ENCODE results near the gene LPAR3. TPM values are rescaled to one million over a fixed set of nuclear protein-coding genes. Genes with fewer than 3 reads are reported as not detected.

The LPAR3 gene
- total RNA-seq, 2 experiments from 2014 or later = 0.58 to 0.81 TPM

DNA sequence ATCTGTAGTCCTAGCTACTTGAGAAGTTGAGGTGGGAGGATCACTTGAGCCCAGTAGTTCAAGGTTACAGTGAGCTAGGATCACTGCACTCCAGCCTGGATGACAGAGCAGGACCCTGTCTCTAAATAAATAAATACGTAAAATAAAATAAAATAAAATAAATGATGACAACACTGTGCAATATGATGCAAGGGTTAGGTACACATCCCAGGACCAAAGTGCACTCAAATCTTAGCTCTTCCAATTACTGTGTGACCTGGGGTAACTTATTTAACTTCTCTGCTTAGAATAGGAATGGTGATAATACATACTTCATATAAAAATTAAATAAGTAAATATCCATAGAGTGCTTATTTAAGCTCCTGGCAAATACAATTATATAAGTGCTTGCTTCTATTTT is 53.5 kb downstream of the LPAR3 start:
- no peak overlapping the region for H3K27ac Mint-ChIP-seq
- H3K4me1 Mint-ChIP-seq (ENCODE audit: low read depth) = peaks cover 4% of the 10 kb centered on the region
- TF ChIP-seq, protein P1, sequence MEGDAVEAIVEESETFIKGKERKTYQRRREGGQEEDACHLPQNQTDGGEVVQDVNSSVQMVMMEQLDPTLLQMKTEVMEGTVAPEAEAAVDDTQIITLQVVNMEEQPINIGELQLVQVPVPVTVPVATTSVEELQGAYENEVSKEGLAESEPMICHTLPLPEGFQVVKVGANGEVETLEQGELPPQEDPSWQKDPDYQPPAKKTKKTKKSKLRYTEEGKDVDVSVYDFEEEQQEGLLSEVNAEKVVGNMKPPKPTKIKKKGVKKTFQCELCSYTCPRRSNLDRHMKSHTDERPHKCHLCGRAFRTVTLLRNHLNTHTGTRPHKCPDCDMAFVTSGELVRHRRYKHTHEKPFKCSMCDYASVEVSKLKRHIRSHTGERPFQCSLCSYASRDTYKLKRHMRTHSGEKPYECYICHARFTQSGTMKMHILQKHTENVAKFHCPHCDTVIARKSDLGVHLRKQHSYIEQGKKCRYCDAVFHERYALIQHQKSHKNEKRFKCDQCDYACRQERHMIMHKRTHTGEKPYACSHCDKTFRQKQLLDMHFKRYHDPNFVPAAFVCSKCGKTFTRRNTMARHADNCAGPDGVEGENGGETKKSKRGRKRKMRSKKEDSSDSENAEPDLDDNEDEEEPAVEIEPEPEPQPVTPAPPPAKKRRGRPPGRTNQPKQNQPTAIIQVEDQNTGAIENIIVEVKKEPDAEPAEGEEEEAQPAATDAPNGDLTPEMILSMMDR (IDR thresholded peaks at IDR 0.05) = no peak
- H3K27me3 Mint-ChIP-seq = no peaks in the 10 kb centered on the region
- no peaks in the 10 kb centered on the region for H3K36me3 Mint-ChIP-seq (ENCODE audit: low read depth)
- POLR2A ChIA-PET = no interaction called here
- no peak overlapping the region for H3K4me3 Mint-ChIP-seq
- CTCF ChIA-PET = interaction anchor here (1.2 to 1.8 kb wide), 3 partner anchors 57 to 96 kb away, joined by 4 to 6 read pairs (median 5); no protein-coding TSS in a partner anchor
- intact Hi-C loops (cut with micrococcal nuclease) = no loop called here
- DNase-seq (no peak), ATAC-seq (no peak)
- no peaks in the 10 kb centered on the region for H3K9me3 Mint-ChIP-seq

GRCh38 chr1:84836145-84836544 is 56.9 kb downstream of the LPAR3 start:
- Mint-ChIP-seq H3K27me3 (no peaks in the 10 kb centered on the region), H3K4me1 (ENCODE audit: low read depth) (peaks cover 6% of the 10 kb centered on the region), H3K27ac (no peak overlapping the region), H3K9me3 (no peaks in the 10 kb centered on the region), H3K4me3 (no peak overlapping the region), H3K36me3 (ENCODE audit: low read depth) (no peaks in the 10 kb centered on the region)
- DNase-seq (no peak), ATAC-seq (no peak)
- POLR2A ChIA-PET = no interaction called here
- CTCF ChIA-PET = no interaction called here
- TF ChIP-seq, protein P1 (IDR thresholded peaks at IDR 0.05) = no peak
- intact Hi-C loops (cut with micrococcal nuclease) = no loop called here

GRCh38 chr1:84835169-84835568 is 57.8 kb downstream of the LPAR3 start:
- H3K4me1 Mint-ChIP-seq (ENCODE audit: low read depth) = peaks cover 6% of the 10 kb centered on the region
- CTCF ChIA-PET = interaction anchor here (1.2 to 2.2 kb wide), 4 partner anchors 9 to 63 kb away, joined by 3 to 5 read pairs (median 4); no protein-coding TSS in a partner anchor
- no peaks in the 10 kb centered on the region for H3K27me3 Mint-ChIP-seq
- H3K9me3 Mint-ChIP-seq = no peaks in the 10 kb centered on the region
- no peaks in the 10 kb centered on the region for H3K36me3 Mint-ChIP-seq (ENCODE audit: low read depth)
- intact Hi-C loops (cut with micrococcal nuclease) = no loop called here
- ATAC-seq (no peak), DNase-seq (no peak)
- TF ChIP-seq, protein P1 (IDR thresholded peaks at IDR 0.05) = no peak
- POLR2A ChIA-PET = interaction anchor here (0.7 kb wide), 1 partner anchor 45 kb away, joined by 3 read pairs; no protein-coding TSS in a partner anchor
- no peak overlapping the region for H3K4me3 Mint-ChIP-seq
- H3K27ac Mint-ChIP-seq = no peak overlapping the region

DNA sequence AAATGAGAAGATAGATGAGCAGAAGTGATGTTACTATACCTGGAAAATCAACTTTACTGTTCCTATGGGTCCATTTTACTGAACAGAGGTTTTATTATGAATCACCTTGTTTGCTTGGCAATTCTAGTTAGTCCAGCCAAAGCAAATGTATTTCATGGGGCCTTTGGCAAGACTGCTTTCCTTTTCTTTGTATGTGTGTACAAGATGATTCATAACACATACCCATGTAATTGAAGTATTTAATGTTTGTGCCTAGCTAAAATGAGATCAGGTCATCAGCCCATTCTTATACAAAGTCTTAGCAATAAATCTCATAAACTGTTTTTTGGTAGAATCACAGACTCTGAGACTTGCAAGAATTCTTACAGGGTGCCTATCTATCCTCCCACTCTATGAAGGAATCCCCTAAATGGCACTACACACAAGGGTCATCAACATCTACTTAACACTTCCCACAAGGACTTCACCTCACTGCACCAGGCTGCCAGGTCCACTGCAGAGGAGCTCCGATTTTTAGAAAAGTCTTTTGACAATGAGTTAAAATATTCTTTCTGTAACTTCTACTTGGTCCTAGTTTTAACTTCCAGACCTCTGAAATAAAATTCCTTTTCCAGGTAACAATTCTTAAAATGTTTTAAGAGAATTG is 58.5 kb downstream of the LPAR3 start:
- TF ChIP-seq, protein P1 (IDR thresholded peaks at IDR 0.05) = no peak
- CTCF ChIA-PET = interaction anchor here (1.0 to 2.2 kb wide), 7 partner anchors 10 to 110 kb away, joined by 3 to 6 read pairs (median 3); no protein-coding TSS in a partner anchor
- no peak for ATAC-seq

DNA sequence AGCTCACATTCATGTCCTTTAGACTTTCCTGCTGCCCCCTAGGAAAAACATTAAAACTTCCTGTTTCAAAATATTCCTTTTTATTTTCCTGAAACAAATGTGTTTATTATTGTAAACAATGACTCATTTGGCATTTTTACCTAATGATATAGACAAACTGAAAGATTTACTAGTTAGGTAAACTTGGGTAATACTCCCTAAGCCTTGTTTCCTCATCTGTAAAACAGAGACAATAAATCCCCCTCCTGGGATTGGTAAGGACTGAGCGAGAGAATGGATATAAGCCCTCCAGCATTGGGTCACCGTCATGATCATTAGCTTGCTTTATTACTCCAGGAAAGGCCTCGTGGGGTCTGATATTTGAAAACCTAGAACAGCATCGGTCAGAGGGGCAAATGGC is 59.8 kb downstream of the LPAR3 start:
- ATAC-seq = no peak
- H3K9me3 Mint-ChIP-seq = no peaks in the 10 kb centered on the region
- POLR2A ChIA-PET = no interaction called here
- no peak overlapping the region for H3K27ac Mint-ChIP-seq
- TF ChIP-seq, protein P1 (IDR thresholded peaks at IDR 0.05) = no peak
- CTCF ChIA-PET = interaction anchor here (1.0 to 2.2 kb wide), 7 partner anchors 11 to 112 kb away, joined by 3 to 6 read pairs (median 4); no protein-coding TSS in a partner anchor
- H3K36me3 Mint-ChIP-seq (ENCODE audit: low read depth) = no peaks in the 10 kb centered on the region
- intact Hi-C loops (cut with micrococcal nuclease) = no loop called here
- H3K27me3 Mint-ChIP-seq = no peaks in the 10 kb centered on the region
- DNase-seq = no peak
- no peak overlapping the region for H3K4me3 Mint-ChIP-seq
- H3K4me1 Mint-ChIP-seq (ENCODE audit: low read depth) = peaks cover 6% of the 10 kb centered on the region

More for the DNA sequence above, 58.5 kb downstream of the LPAR3 start:
- Mint-ChIP-seq H3K4me3 (no peak overlapping the region), H3K36me3 (ENCODE audit: low read depth) (no peaks in the 10 kb centered on the region), H3K27me3 (no peaks in the 10 kb centered on the region), H3K4me1 (ENCODE audit: low read depth) (peaks cover 6% of the 10 kb centered on the region), H3K27ac (no peak overlapping the region), H3K9me3 (no peaks in the 10 kb centered on the region)
- intact Hi-C loops (cut with micrococcal nuclease) = no loop called here
- no peak for DNase-seq
- POLR2A ChIA-PET = interaction anchor here (0.6 to 0.7 kb wide), 2 partner anchors 9 to 45 kb away, joined by 3 read pairs; no protein-coding TSS in a partner anchor
